Measurements from ENCODE around the gene ST6GALNAC4. TPM values are rescaled to one million over a fixed set of nuclear protein-coding genes. Genes with fewer than 3 reads are reported as not detected.
A peak's percentile ranks its signal among the peaks of the same experiment; 100 is the strongest.

The ST6GALNAC4 gene
- polyA plus RNA-seq, 3 donors = 8.9 to 14.0 (median 10.3) TPM

GRCh38 chr9:127887792-127888191 lies 29.0 kb downstream of the ST6GALNAC4 start:
- Histone ChIP-seq H3K4me1 (ENCODE audit: control insufficient read depth in 1 of 2, insufficient read depth in 2 of 2, low read length in 2 of 2) (no peaks in the 10 kb centered on the region), H2AFZ (ENCODE audit: insufficient read depth, low read depth, low read length, poor library complexity, severe bottlenecking) (no peak overlapping the region), H3K36me3 (replicated peaks in 1 of 2; ENCODE audit: control insufficient read depth in 1 of 2, insufficient read depth in 2 of 2, low read length in 2 of 2) (peaks cover 28 to 41% of the 10 kb centered on the region in 2 donors), H4K20me1 (ENCODE audit: insufficient read depth, low read length) (no peaks in the 10 kb centered on the region), H3K4me2 (replicated peaks; ENCODE audit: extremely low read depth, low read length, poor library complexity, severe bottlenecking) (no peak overlapping the region), H3K79me2 (ENCODE audit: insufficient read depth, low read length) (no peaks in the 10 kb centered on the region), H3K9ac (ENCODE audit: insufficient read depth, low read length, poor library complexity, severe bottlenecking) (no peak overlapping the region), H3K27ac (ENCODE audit: low read depth in 1 of 2, low read length in 2 of 2) (no peak overlapping the region), H3K4me3 (replicated peaks in 1 of 3; ENCODE audit: low read depth in 2 of 3, low read length in 3 of 3) (no peak overlapping the region), H3K9me3 (replicated peaks in 1 of 2; ENCODE audit: control insufficient read depth in 1 of 2, insufficient read depth in 1 of 2, low read length in 2 of 2) (peaks cover 3 to 5% of the 10 kb centered on the region in 2 donors), H3K27me3 (ENCODE audit: control insufficient read depth in 2 of 2, insufficient read depth in 2 of 2, low read length in 2 of 2) (no peaks in the 10 kb centered on the region)
- Mint-ChIP-seq H3K36me3 (peaks cover 37 to 48% of the 10 kb centered on the region in 2 donors), H3K4me3 (no peak overlapping the region), H3K4me1 (peaks cover 5% of the 10 kb centered on the region), H3K27ac (no peak overlapping the region), H3K27me3 (ENCODE audit: low read depth in 3 of 3) (peaks cover 0 to 5% (median 3%) of the 10 kb centered on the region in 3 donors), H3K9me3 (peaks cover 2 to 9% (median 5%) of the 10 kb centered on the region in 7 donors)
- no CpG with 5 or more reads among the region's 2 CpGs for WGBS (ENCODE audit: insufficient coverage)
- peak; percentile 16 for TF ChIP-seq CTCF (IDR thresholded peaks at IDR 0.05)
- DNase-seq = no peak
- intact Hi-C loops (cut with micrococcal nuclease) = no loop called here

DNA sequence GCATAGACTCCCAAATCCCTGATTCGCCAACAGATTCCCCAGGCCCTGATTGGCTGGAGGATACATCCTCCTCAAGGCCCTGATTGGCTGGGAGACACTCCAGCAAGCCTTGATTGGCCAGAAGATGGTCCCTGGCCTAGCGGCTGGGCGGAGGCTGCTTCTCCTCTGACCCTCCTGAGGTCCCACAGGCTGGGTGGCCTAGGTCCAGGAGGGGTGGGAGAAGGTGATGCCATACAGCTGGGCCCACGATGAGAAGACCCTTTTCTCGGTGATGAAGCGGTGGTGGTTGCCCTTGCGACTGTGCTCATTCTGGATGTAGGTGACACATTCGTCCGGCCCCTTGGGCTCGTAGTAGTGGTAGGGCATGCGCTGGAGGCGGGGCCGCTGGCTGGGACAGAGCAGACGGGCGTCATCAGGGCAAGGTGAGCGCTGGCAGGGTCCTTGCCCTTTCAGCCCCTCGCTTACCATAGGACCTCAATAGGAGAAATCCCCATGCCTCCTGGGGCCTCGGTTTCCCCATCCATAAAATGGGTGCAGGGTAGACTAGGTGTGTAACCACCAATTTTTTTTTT lies 30.4 kb downstream of the ST6GALNAC4 start:
- 100% methylated on average over 8 of the region's 18 CpGs for WGBS (ENCODE audit: insufficient coverage)
- H2AFZ ChIP-seq (ENCODE audit: insufficient read depth, low read depth, low read length, poor library complexity, severe bottlenecking) = no peak overlapping the region
- Mint-ChIP-seq H3K36me3 (peaks cover 31 to 39% of the 10 kb centered on the region in 2 donors), H3K4me1 (peaks cover 8% of the 10 kb centered on the region), H3K27me3 (ENCODE audit: low read depth in 3 of 3) (peaks cover 2 to 5% (median 3%) of the 10 kb centered on the region in 3 donors), H3K27ac (peak overlapping the region in 2 of 7 donors; percentile 37 to 52), H3K4me3 (no peak overlapping the region), H3K9me3 (peaks cover 0 to 5% (median 0%) of the 10 kb centered on the region in 7 donors)
- no peak overlapping the region for H3K27ac ChIP-seq (ENCODE audit: low read depth in 1 of 2, low read length in 2 of 2)
- H3K79me2 ChIP-seq (ENCODE audit: insufficient read depth, low read length) = no peaks in the 10 kb centered on the region
- no peak overlapping the region for H3K4me3 ChIP-seq (replicated peaks in 1 of 3; ENCODE audit: low read depth in 2 of 3, low read length in 3 of 3)
- no peak for TF ChIP-seq CTCF (IDR thresholded peaks at IDR 0.05)
- no peak for DNase-seq
- no peaks in the 10 kb centered on the region for H3K9me3 ChIP-seq (replicated peaks in 1 of 2; ENCODE audit: control insufficient read depth in 1 of 2, insufficient read depth in 1 of 2, low read length in 2 of 2)
- intact Hi-C loops (cut with micrococcal nuclease) = no loop called here
- no peaks in the 10 kb centered on the region for H3K27me3 ChIP-seq (ENCODE audit: control insufficient read depth in 2 of 2, insufficient read depth in 2 of 2, low read length in 2 of 2)
- H3K4me1 ChIP-seq (ENCODE audit: control insufficient read depth in 1 of 2, insufficient read depth in 2 of 2, low read length in 2 of 2) = no peaks in the 10 kb centered on the region
- no peak overlapping the region for H3K9ac ChIP-seq (ENCODE audit: insufficient read depth, low read length, poor library complexity, severe bottlenecking)
- H3K4me2 ChIP-seq (replicated peaks; ENCODE audit: extremely low read depth, low read length, poor library complexity, severe bottlenecking) = no peak overlapping the region
- no peaks in the 10 kb centered on the region for H4K20me1 ChIP-seq (ENCODE audit: insufficient read depth, low read length)
- peaks cover 25 to 33% of the 10 kb centered on the region in 2 donors for H3K36me3 ChIP-seq (replicated peaks in 1 of 2; ENCODE audit: control insufficient read depth in 1 of 2, insufficient read depth in 2 of 2, low read length in 2 of 2)
